ENCODE data around the gene DDO.

DNA sequence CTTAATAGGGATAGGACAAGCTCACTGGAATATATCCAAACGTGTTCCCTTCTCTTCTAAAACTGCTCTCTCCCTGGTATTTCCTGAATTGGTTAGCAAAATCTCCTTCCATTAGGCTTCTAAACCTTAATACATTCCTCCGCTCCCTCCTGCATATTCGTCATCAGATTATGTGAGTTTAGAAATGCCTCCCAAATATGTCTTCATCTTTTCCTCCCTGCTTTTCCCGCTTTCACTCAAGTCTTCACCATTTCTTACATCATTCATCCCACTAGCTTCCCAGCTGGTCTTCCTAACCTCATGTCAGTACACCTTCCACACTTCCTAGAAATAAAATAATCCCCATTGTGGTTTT is 34.1 kb upstream of the DDO start:
- TF ChIP-seq EP300 (conservative IDR thresholded peaks at IDR 0.05; ENCODE audit: poor library complexity, severe bottlenecking): no peak
- TF ChIP-seq, protein P1, sequence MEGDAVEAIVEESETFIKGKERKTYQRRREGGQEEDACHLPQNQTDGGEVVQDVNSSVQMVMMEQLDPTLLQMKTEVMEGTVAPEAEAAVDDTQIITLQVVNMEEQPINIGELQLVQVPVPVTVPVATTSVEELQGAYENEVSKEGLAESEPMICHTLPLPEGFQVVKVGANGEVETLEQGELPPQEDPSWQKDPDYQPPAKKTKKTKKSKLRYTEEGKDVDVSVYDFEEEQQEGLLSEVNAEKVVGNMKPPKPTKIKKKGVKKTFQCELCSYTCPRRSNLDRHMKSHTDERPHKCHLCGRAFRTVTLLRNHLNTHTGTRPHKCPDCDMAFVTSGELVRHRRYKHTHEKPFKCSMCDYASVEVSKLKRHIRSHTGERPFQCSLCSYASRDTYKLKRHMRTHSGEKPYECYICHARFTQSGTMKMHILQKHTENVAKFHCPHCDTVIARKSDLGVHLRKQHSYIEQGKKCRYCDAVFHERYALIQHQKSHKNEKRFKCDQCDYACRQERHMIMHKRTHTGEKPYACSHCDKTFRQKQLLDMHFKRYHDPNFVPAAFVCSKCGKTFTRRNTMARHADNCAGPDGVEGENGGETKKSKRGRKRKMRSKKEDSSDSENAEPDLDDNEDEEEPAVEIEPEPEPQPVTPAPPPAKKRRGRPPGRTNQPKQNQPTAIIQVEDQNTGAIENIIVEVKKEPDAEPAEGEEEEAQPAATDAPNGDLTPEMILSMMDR (IDR thresholded peaks at IDR 0.05; ENCODE audit: poor library complexity, severe bottlenecking): no peak
- TF ChIP-seq EZH2 (IDR thresholded peaks at IDR 0.05; ENCODE audit: borderline replicate concordance, insufficient read depth, low read length, poor library complexity, severe bottlenecking): no peak
- TF ChIP-seq, protein P2, sequence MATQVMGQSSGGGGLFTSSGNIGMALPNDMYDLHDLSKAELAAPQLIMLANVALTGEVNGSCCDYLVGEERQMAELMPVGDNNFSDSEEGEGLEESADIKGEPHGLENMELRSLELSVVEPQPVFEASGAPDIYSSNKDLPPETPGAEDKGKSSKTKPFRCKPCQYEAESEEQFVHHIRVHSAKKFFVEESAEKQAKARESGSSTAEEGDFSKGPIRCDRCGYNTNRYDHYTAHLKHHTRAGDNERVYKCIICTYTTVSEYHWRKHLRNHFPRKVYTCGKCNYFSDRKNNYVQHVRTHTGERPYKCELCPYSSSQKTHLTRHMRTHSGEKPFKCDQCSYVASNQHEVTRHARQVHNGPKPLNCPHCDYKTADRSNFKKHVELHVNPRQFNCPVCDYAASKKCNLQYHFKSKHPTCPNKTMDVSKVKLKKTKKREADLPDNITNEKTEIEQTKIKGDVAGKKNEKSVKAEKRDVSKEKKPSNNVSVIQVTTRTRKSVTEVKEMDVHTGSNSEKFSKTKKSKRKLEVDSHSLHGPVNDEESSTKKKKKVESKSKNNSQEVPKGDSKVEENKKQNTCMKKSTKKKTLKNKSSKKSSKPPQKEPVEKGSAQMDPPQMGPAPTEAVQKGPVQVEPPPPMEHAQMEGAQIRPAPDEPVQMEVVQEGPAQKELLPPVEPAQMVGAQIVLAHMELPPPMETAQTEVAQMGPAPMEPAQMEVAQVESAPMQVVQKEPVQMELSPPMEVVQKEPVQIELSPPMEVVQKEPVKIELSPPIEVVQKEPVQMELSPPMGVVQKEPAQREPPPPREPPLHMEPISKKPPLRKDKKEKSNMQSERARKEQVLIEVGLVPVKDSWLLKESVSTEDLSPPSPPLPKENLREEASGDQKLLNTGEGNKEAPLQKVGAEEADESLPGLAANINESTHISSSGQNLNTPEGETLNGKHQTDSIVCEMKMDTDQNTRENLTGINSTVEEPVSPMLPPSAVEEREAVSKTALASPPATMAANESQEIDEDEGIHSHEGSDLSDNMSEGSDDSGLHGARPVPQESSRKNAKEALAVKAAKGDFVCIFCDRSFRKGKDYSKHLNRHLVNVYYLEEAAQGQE (IDR thresholded peaks at IDR 0.05; ENCODE audit: borderline replicate concordance): no peak
- no peak for TF ChIP-seq TAF1 (IDR thresholded peaks at IDR 0.05; ENCODE audit: low read depth)
- no peak for TF ChIP-seq POLR2AphosphoS5 (IDR thresholded peaks at IDR 0.05)
- TF ChIP-seq RAD21 (conservative IDR thresholded peaks at IDR 0.05): no peak

Measured in neural cell (in vitro differentiated cells).